ENCODE data around the gene TMEM184A. TPM values are rescaled to one million over a fixed set of nuclear protein-coding genes. Genes with fewer than 3 reads are reported as not detected.

The TMEM184A gene
- total RNA-seq, 4 donors from 2014 or later = 0.23 to 0.42 TPM; not detected in 2

- intact Hi-C loops (cut with DNase I) = no loop called here
Measured at GRCh38 chr7:1533255-1533546, 22.8 kb downstream of the TMEM184A start.

GRCh38 chr7:1532456-1533254 lies 23.4 kb downstream of the TMEM184A start:
- intact Hi-C loops (cut with DNase I) = no loop called here

More at GRCh38 chr7:1533255-1533546, 22.8 kb downstream of the TMEM184A start:
- Histone ChIP-seq H3K36me3 (peaks cover 0 to 16% (median 5%) of the 10 kb centered on the region in 4 donors), H3K27me3 (peaks cover 0 to 9% (median 0%) of the 10 kb centered on the region in 4 donors), H3K27ac (replicated peaks in 1 of 4) (peak overlapping the region; percentile 97 to 99 (median 97)), H3K4me1 (peaks cover 43 to 76% (median 69%) of the 10 kb centered on the region in 4 donors), H3K4me3 (peak overlapping the region; percentile 60 to 96 (median 78)), H3K9me3 (no peaks in the 10 kb centered on the region)
- DNase-seq (ENCODE audit: extremely low spot score) = no peak
- no peak for TF ChIP-seq POLR2AphosphoS5 (IDR thresholded peaks at IDR 0.05)
- TF ChIP-seq POLR2A (IDR thresholded peaks at IDR 0.05; ENCODE audit: low read depth) = no peak
- TF ChIP-seq EP300 (IDR thresholded peaks at IDR 0.05) = no peak
- TF ChIP-seq CTCF (IDR thresholded peaks at IDR 0.05) = no peak
- 29% methylated on average over 9 of the region's 9 CpGs for WGBS

GRCh38 chr7:1531979-1532455 lies 24.0 kb downstream of the TMEM184A start:
- Histone ChIP-seq H3K27ac (replicated peaks in 1 of 4) (peak overlapping the region; percentile 97 to 99 (median 97)), H3K4me1 (peaks cover 41 to 66% (median 59%) of the 10 kb centered on the region in 4 donors), H3K36me3 (peaks cover 0 to 16% (median 5%) of the 10 kb centered on the region in 4 donors), H3K27me3 (peaks cover 0 to 15% (median 0%) of the 10 kb centered on the region in 4 donors), H3K9me3 (no peaks in the 10 kb centered on the region), H3K4me3 (peak overlapping the region; percentile 60 to 96 (median 78))
- TF ChIP-seq POLR2A (IDR thresholded peaks at IDR 0.05; ENCODE audit: low read depth) (no peak), EP300 (IDR thresholded peaks at IDR 0.05) (no peak), POLR2AphosphoS5 (IDR thresholded peaks at IDR 0.05) (no peak), CTCF (IDR thresholded peaks at IDR 0.05) (no peak)
- intact Hi-C loops (cut with DNase I) = no loop called here
- 36% methylated on average over 4 of the region's 10 CpGs for WGBS
- no peak for DNase-seq (ENCODE audit: extremely low spot score)

More at GRCh38 chr7:1532456-1533254, 23.4 kb downstream of the TMEM184A start:
- no peaks in the 10 kb centered on the region for H3K9me3 ChIP-seq
- peaks cover 0 to 16% (median 5%) of the 10 kb centered on the region in 4 donors for H3K36me3 ChIP-seq
- H3K4me1 ChIP-seq = peaks cover 41 to 70% (median 63%) of the 10 kb centered on the region in 4 donors
- peaks cover 0 to 14% (median 0%) of the 10 kb centered on the region in 4 donors for H3K27me3 ChIP-seq
- H3K4me3 ChIP-seq = peak overlapping the region; percentile 60 to 96 (median 78)
- TF ChIP-seq CTCF (IDR thresholded peaks at IDR 0.05) (no peak), POLR2A (IDR thresholded peaks at IDR 0.05; ENCODE audit: low read depth) (peak; percentile 21), POLR2AphosphoS5 (IDR thresholded peaks at IDR 0.05) (peak; percentile 86), EP300 (IDR thresholded peaks at IDR 0.05) (no peak)
- DNase-seq (ENCODE audit: extremely low spot score) = peak; percentile 97
- WGBS = 10% methylated on average over 29 of the region's 36 CpGs
- H3K27ac ChIP-seq (replicated peaks in 1 of 4) = peak overlapping the region; percentile 97 to 99 (median 97)

GRCh38 chr7:1531263-1531978 lies 24.6 kb downstream of the TMEM184A start:
- no peak for DNase-seq (ENCODE audit: extremely low spot score)
- 38% methylated on average over 10 of the region's 55 CpGs for WGBS
- Histone ChIP-seq H3K36me3 (peaks cover 0 to 14% (median 5%) of the 10 kb centered on the region in 4 donors), H3K4me3 (peak overlapping the region; percentile 60 to 96 (median 78)), H3K27me3 (peaks cover 0 to 18% (median 0%) of the 10 kb centered on the region in 4 donors), H3K4me1 (peaks cover 36 to 60% (median 53%) of the 10 kb centered on the region in 4 donors), H3K27ac (replicated peaks in 1 of 4) (peak overlapping the region; percentile 97 to 99 (median 97)), H3K9me3 (no peaks in the 10 kb centered on the region)
- intact Hi-C loops (cut with DNase I) = no loop called here
- TF ChIP-seq CTCF (IDR thresholded peaks at IDR 0.05) = no peak
- no peak for TF ChIP-seq POLR2A (IDR thresholded peaks at IDR 0.05; ENCODE audit: low read depth)
- peak; percentile 55 to 65 for TF ChIP-seq POLR2AphosphoS5 (IDR thresholded peaks at IDR 0.05)
- TF ChIP-seq EP300 (IDR thresholded peaks at IDR 0.05) = peak; percentile 75

Data from esophagus muscularis mucosa (tissue), 4 donors.